ENCODE measurements around the gene IL1RAPL1.

DNA sequence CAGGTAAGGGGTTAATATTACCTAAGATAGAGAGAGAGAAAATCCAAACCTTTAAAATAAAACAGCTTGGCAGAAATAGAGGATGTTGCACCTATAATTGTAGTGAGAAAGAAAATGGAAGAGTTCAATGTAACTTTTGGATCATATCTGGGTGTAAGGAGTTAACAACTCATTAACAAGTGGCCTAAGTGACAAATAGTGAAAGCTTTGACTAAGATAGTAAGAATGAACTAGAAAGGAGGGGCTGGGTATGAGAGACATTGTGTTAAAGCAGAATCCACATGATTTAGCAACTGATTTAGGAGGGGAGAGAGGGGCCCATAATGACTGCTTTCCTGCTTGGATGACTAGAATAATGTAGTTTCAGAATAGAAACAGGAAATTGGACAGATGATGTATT lies 761.0 kb downstream of the IL1RAPL1 start:
- TF ChIP-seq RNF2 (IDR thresholded peaks at IDR 0.05) (no peak), ZFX (CRISPR knock-in tag; IDR thresholded peaks at IDR 0.05) (no peak), POLR2A (conservative IDR thresholded peaks at IDR 0.05) (no peak), POLR2AphosphoS5 (IDR thresholded peaks at IDR 0.05; ENCODE audit: control insufficient read depth, insufficient read depth, low read depth, low read length) (no peak), ZNF263 (CRISPR knock-in tag; IDR thresholded peaks at IDR 0.05; ENCODE audit: borderline replicate concordance) (no peak), NFYB (IDR thresholded peaks at IDR 0.05; ENCODE audit: extremely low read depth, insufficient read length) (no peak), SRF (CRISPR knock-in tag; IDR thresholded peaks at IDR 0.05) (no peak), GABPA (tag; conservative IDR thresholded peaks at IDR 0.05; ENCODE audit: low read depth) (no peak), CREM (IDR thresholded peaks at IDR 0.05; ENCODE audit: low read depth) (no peak), HDAC3 (IDR thresholded peaks at IDR 0.05; ENCODE audit: borderline replicate concordance, partially characterized antibody) (no peak)
- TF ChIP-seq, protein P1, sequence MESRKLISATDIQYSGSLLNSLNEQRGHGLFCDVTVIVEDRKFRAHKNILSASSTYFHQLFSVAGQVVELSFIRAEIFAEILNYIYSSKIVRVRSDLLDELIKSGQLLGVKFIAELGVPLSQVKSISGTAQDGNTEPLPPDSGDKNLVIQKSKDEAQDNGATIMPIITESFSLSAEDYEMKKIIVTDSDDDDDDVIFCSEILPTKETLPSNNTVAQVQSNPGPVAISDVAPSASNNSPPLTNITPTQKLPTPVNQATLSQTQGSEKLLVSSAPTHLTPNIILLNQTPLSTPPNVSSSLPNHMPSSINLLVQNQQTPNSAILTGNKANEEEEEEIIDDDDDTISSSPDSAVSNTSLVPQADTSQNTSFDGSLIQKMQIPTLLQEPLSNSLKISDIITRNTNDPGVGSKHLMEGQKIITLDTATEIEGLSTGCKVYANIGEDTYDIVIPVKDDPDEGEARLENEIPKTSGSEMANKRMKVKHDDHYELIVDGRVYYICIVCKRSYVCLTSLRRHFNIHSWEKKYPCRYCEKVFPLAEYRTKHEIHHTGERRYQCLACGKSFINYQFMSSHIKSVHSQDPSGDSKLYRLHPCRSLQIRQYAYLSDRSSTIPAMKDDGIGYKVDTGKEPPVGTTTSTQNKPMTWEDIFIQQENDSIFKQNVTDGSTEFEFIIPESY (CRISPR knock-in tag; IDR thresholded peaks at IDR 0.05) = no peak
- TF ChIP-seq, protein P2, sequence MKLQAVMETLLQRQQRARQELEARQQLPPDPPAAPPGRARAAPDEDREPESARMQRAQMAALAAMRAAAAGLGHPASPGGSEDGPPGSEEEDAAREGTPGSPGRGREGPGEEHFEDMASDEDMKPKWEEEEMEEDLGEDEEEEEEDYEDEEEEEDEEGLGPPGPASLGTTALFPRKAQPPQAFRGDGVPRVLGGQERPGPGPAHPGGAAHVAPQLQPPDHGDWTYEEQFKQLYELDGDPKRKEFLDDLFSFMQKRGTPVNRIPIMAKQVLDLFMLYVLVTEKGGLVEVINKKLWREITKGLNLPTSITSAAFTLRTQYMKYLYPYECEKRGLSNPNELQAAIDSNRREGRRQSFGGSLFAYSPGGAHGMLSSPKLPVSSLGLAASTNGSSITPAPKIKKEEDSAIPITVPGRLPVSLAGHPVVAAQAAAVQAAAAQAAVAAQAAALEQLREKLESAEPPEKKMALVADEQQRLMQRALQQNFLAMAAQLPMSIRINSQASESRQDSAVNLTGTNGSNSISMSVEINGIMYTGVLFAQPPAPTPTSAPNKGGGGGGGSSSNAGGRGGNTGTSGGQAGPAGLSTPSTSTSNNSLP (IDR thresholded peaks at IDR 0.05; ENCODE audit: borderline replicate concordance, low read depth, low read length) = no peak
- TF ChIP-seq, protein P3, sequence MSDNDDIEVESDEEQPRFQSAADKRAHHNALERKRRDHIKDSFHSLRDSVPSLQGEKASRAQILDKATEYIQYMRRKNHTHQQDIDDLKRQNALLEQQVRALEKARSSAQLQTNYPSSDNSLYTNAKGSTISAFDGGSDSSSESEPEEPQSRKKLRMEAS (CRISPR knock-in tag; IDR thresholded peaks at IDR 0.05) = no peak

Measured in K562 (cell line).